RWPE2 (cell line): ENCODE results near the gene REXO1.

ENCODE experiments used
- ATAC-seq: fragments of 200-7000 bp; cut with Tn5 transposase; 3 replicates; pipeline ENCODE4 v1.9.1; 2021; ENCODE audit warnings: low read depth
- DNase-seq: peaks from one replicate; pipeline ENCODE4 v3.0.0-alpha.2; 2020; ENCODE audit warnings: low spot score
- H3K27ac ChIP-seq: fragments of 450-650 bp; 2 replicates; pipeline ENCODE4 v1.5.1; 2017; ENCODE audit warnings: mild to moderate bottlenecking; ENCODE audit not compliant: poor library complexity, severe bottlenecking
- H3K27me3 ChIP-seq: fragments of 250-450 bp; sonication (Bioruptor Pico); 2 replicates; pipeline ENCODE4 v1.5.1; 2021; ENCODE audit warnings: mild to moderate bottlenecking, moderate library complexity; ENCODE audit not compliant: insufficient read depth, poor library complexity, severe bottlenecking
- H3K36me3 ChIP-seq: fragments of 250-450 bp; sonication (Bioruptor Pico); 2 replicates; pipeline ENCODE4 v1.5.1; 2020; ENCODE audit warnings: low read depth, mild to moderate bottlenecking, moderate library complexity
- H3K4me1 ChIP-seq: fragments of 250-450 bp; sonication (Bioruptor Pico); 2 replicates; pipeline ENCODE4 v1.5.1; 2021; ENCODE audit warnings: mild to moderate bottlenecking, moderate library complexity; ENCODE audit not compliant: insufficient read depth, poor library complexity, severe bottlenecking
- H3K4me3 ChIP-seq: fragments of 250-450 bp; sonication (Bioruptor Pico); 2 replicates; pipeline ENCODE4 v1.5.1; 2021; ENCODE audit warnings: mild to moderate bottlenecking, moderate library complexity; ENCODE audit not compliant: severe bottlenecking
- H3K9me3 ChIP-seq: fragments of 250-450 bp; sonication (Bioruptor Pico); 2 replicates; pipeline ENCODE4 v1.5.1; 2021; ENCODE audit warnings: mild to moderate bottlenecking, moderate library complexity; ENCODE audit not compliant: severe bottlenecking
- CTCF ChIP-seq: fragments of 450-650 bp; IDR thresholded peaks from one replicate; pipeline ENCODE4 v1.5.1; 2017; ENCODE audit warnings: mild to moderate bottlenecking, moderate library complexity; ENCODE audit not compliant: poor library complexity, severe bottlenecking

REXO1 gene

GRCh38 chr19:1862068-1862423 lies 13.8 kb upstream of the REXO1 start:
- peaks cover 23% of the 10 kb centered on the region for H3K4me1 ChIP-seq

GRCh38 chr19:1861599-1862031 lies 13.3 kb upstream of the REXO1 start:
- H3K27me3 ChIP-seq, result no peaks in the 10 kb centered on the region
- H3K4me1 ChIP-seq, result peaks cover 23% of the 10 kb centered on the region
- ATAC-seq (no peak), DNase-seq (no peak)
- TF ChIP-seq CTCF, result no peak
- no peaks in the 10 kb centered on the region for H3K9me3 ChIP-seq
- peak overlapping the region; percentile 82 for H3K27ac ChIP-seq
- H3K36me3 ChIP-seq, result no peaks in the 10 kb centered on the region
- H3K4me3 ChIP-seq, result peak overlapping the region; percentile 61

More at GRCh38 chr19:1862068-1862423, 13.8 kb upstream of the REXO1 start:
- no peaks in the 10 kb centered on the region for H3K9me3 ChIP-seq
- H3K27ac ChIP-seq, result peak overlapping the region; percentile 82
- DNase-seq (no peak), ATAC-seq (no peak)
- no peak for TF ChIP-seq CTCF
- peak overlapping the region; percentile 61 for H3K4me3 ChIP-seq
- no peaks in the 10 kb centered on the region for H3K36me3 ChIP-seq
- no peaks in the 10 kb centered on the region for H3K27me3 ChIP-seq

- Histone ChIP-seq H3K9me3 (no peaks in the 10 kb centered on the region), H3K36me3 (no peaks in the 10 kb centered on the region), H3K4me1 (peaks cover 29% of the 10 kb centered on the region), H3K27me3 (no peaks in the 10 kb centered on the region), H3K27ac (peak overlapping the region; percentile 82), H3K4me3 (peak overlapping the region; percentile 61)
- TF ChIP-seq CTCF, result no peak
- ATAC-seq (no peak), DNase-seq (no peak)
These were observed 12.7 kb upstream of the REXO1 start for GRCh38 chr19:1860821-1861598.

- Histone ChIP-seq H3K27me3 (no peaks in the 10 kb centered on the region), H3K36me3 (no peaks in the 10 kb centered on the region), H3K27ac (peak overlapping the region; percentile 82), H3K4me3 (peak overlapping the region; percentile 61), H3K4me1 (peaks cover 35% of the 10 kb centered on the region), H3K9me3 (no peaks in the 10 kb centered on the region)
- TF ChIP-seq CTCF, result no peak
- ATAC-seq (no peak), DNase-seq (no peak)
These were observed 11.9 kb upstream of the REXO1 start for GRCh38 chr19:1860042-1860775.

GRCh38 chr19:1859331-1859781 lies 11.1 kb upstream of the REXO1 start:
- peaks cover 40% of the 10 kb centered on the region for H3K4me1 ChIP-seq
- no peaks in the 10 kb centered on the region for H3K9me3 ChIP-seq
- H3K4me3 ChIP-seq, result no peak overlapping the region
- no peak for TF ChIP-seq CTCF
- no peak for ATAC-seq
- no peaks in the 10 kb centered on the region for H3K27me3 ChIP-seq
- H3K36me3 ChIP-seq, result no peaks in the 10 kb centered on the region
- no peak for DNase-seq
- H3K27ac ChIP-seq, result peak overlapping the region; percentile 82
